NCI-H2107 treated with DMSO at 0.1 percent for 48 hours (cell line): ENCODE measurements around the gene GALNT11.
"Not testable (repeated sequence)": the region's sequence is repeated elsewhere in the genome, so short reads cannot be mapped to it uniquely, and the experiment has no call there.

Source experiments
- DNase-seq: peaks from one replicate; lab custom pipeline; 2025; ENCODE audit not compliant: unreplicated experiment; lab: John Stamatoyannopoulos, UW

The GALNT11 gene

DNA sequence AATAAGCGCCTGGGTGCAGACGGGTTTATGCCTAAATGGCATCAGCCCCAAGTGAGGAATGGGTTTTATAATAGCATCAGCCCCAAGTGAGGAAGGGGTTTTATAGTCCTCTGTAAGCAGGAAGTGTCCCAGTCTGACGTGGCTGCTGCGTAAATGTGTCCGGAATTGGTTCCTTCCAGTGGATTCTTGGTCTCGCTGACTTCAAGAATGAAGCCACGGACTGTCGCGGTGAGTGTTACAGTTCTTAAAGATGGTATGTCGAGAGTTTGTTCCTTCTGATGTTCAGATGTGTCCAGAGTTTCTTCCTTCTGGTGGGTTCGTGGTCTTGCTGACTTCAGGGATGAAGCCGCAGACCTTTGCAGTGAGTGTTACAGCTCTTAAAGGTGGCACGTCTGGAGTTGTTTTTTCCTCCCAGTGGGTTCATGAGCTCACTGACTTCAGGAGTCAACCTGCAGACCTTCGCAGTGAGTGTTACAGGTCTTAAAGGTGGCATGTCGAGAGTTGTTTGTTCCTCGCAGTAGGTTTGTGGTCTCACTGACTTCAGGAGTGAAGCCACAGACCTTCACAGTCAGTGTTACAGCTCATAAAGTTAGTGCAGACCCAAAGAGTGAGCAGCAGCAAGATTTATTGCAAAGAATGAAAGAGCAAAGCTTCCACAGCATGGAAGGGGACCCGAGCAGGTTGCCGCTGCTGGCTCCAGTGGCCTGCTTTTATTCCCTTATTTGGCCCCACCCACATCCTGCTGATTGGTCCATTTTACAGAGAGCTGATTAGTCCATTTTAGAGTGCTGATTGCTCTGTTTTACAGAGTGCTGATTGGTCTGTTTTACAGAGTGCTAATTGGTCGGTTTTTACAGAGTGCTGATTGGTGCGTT is 2.3 kb downstream of the GALNT11 start:
- DNase-seq: not testable (repeated sequence)

- not testable (repeated sequence) for DNase-seq
These were observed 4.6 kb downstream of the GALNT11 start for GRCh38 chr7:152030059-152030458.

DNA sequence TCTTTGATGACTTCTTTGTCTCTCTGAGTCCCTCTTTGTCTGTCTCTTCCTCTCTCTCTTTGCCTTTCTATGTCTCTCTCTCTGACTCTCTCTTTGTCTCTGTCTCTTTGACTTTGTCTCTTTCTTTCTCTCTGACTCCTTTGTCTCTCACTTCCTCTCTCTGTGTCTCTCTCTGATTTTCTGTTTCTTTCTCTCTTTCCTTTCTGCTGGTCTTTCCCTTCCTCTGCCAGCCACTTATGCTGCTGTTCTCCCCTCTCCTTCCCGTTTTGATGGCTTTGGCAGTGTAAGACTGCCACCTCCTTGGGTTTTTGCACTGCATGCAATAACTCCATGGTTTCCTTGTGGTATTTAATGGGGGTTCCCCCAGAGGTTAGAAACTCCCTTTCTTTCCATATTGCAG is 5.2 kb downstream of the GALNT11 start:
- not testable (repeated sequence) for DNase-seq

GRCh38 chr7:152035817-152036216 is 10.3 kb downstream of the GALNT11 start:
- no peak for DNase-seq

GRCh38 chr7:152038410-152038809 is 12.9 kb downstream of the GALNT11 start:
- DNase-seq: not testable (repeated sequence)

GRCh38 chr7:152043086-152043485 is 17.6 kb downstream of the GALNT11 start:
- DNase-seq: not testable (repeated sequence)

DNA sequence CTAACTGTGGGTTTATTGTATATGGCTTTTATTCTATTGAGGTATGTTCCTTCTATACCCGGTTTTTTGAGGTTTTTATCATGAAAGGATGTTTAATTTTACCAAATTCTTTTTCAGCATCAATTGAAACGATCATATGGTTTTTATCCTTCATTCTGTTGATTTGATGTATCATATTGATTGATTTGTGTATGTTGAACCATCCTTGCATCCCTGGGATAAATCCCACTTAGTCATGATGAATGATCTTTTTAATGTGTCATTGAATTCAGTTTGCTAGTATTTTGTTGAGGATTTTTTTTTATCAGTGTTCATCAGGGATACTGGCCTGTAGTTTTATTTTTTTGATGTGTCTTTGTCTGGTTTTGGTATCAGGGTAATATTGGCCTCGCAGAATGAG is 19.4 kb downstream of the GALNT11 start:
- DNase-seq: not testable (repeated sequence)

GRCh38 chr7:152046531-152046930 is 21.1 kb downstream of the GALNT11 start:
- no peak for DNase-seq

DNA sequence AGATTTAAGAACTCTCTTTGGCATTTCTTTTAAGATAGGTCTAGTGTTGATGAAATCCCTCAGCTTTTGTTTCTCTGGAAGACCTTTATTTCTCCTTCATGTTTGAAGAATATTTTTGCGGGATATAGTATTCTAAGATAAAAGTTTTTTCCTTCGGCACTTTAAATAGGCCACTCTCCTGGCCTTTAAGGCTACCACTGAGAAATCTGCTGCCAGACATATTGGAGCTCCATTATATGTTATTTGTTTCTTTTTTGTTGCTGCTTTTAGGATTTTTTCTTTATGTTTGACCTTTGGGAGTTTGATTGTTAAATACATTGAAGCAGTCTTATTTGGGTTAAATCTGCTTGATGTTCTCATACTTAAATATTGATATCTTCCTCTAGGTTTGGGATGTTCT is 22.6 kb downstream of the GALNT11 start:
- DNase-seq: no peak

DNA sequence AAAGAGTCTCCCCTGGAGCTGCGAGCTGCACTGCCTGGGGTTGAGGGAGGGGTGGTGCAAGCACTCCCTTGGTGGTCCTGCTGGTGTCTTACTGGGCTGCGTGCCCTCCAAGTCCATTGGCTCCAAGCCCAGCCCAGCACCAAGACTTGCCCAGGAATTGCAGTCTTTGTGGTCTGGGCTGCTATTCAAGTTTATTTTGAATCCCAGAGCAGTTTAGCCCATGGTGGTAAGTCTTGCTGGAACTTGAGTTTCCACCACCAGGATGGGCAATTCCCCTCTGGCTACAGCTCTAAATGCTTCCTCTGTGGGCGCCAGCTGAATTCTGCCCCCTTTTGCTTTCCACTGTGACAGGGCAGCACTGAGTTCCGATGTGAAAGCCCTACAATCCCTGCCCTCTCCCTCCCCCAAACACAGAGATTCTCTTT is 25.1 kb downstream of the GALNT11 start:
- DNase-seq: no peak

DNA sequence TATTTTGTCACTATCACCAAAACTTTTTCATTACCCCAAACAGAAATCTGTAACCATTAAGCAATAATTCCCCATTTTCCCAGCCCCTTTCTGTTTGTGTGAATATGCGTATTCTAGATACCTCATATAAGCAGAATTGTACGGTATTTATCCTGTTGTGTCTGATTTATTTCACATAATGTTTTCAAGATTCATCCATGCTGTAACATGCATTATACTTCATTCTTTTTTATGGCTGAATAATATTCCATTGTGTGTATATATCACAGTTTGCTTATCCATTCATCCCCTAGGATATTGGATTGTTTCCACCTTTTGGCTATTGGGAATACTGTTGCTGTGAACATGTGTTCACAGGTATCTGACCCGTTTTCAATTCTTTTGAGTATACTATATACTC is 26.5 kb downstream of the GALNT11 start:
- no peak for DNase-seq

GRCh38 chr7:152052771-152053170 is 27.3 kb downstream of the GALNT11 start:
- no peak for DNase-seq

DNA sequence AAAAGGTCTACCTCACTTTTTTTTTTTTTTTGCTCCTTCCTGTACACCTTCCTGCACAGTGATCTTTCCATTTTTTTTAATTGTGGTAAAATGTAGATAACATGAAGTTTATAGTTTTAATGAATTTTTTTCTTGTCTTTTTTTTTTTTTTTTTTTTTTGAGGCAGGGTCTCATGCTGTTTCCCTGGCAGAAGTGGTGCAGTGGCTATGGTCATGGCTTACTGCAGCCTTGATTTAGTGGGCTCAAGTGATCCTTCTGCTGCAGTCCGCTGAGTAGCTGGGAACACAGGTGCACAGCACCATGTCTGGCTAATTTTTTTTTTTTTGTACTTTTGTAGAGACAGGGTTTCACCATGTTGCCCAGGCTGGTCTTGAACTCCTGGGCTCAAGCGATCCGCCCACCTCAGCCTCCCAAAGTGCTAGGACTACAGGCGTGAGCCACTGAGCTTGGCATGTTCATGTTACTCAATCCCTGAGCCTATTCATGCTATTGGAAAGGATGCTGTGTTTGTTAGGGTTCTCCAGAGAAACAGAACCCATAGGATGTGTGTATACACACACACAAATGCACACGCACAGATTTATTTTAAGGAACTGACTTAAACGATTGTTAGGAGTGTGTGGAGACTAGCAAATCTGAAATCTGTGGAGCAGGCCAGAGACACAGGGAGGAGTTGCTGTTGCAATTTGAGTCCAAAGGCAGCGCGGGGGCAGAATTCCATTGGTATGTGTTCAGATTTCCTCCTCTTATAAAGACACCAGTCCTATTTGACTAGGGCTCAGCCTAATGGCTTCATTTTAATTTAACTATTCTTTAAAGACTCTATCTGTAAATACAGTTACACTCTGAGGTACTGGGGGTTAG is 29.1 kb downstream of the GALNT11 start:
- no peak for DNase-seq

GRCh38 chr7:152056621-152057274 is 31.3 kb downstream of the GALNT11 start:
- DNase-seq: no peak

DNA sequence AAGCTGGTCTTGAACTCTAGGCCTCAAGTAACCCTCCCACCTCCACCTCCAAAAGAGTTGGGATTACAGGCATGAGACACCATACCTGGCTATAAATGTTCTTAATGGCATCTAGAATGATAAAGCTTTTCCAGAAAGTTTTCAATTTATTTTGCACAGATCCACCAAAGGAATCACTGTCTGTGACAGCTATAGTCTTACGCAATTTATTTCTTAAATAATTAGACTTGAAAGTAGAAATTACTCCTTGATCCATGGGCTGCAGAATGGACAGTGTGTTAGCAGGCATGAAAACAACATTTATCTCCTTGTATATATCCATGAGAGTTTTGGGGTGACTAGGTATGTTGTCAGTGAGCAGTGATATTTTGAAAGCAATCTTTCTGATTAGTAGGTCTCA is 33.8 kb downstream of the GALNT11 start:
- no peak for DNase-seq

DNA sequence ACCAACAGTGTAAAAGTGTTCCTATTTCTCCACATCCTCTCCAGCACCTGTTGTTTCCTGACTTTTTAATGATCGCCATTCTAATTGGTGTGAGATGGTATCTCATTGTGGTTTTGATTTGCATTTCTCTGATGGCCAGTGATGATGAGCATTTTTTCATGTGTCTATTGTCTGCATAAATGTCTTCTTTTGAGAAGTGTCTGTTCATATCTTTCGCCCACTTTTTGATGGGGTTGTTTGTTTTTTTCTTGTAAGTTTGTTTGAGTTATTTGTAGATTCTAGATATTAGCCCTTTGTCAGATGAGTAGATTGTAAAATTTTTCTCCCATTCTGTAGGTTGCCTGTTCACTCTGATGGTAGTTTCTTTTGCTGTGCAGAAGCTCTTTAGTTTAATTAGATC is 35.6 kb downstream of the GALNT11 start:
- DNase-seq: not testable (repeated sequence)

- DNase-seq: not testable (repeated sequence)
These were observed 37.7 kb downstream of the GALNT11 start for GRCh38 chr7:152063192-152063591.

GRCh38 chr7:152063821-152064220 is 38.3 kb downstream of the GALNT11 start:
- not testable (repeated sequence) for DNase-seq

- not testable (repeated sequence) for DNase-seq
These were observed 40.4 kb downstream of the GALNT11 start for GRCh38 chr7:152065800-152066344.

DNA sequence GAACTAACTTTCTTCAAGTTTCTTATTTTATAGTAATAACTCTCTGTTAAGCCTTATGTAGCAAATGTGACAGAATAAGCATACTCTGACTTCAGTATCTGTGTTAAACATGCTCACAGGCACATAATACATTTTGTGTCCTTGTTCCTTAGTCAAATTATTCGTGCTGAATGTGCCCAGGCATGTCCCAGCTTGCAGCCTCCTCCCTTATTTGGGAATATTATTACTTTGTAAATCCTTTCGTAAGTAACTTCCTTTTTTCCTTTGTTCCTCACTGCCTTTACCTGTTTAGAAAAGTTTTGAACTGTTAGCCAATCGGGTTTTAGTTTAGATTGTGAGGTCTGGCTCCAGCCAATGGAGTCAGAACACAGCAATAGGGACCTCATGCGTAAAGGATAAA is 46.9 kb downstream of the GALNT11 start:
- DNase-seq: no peak

DNA sequence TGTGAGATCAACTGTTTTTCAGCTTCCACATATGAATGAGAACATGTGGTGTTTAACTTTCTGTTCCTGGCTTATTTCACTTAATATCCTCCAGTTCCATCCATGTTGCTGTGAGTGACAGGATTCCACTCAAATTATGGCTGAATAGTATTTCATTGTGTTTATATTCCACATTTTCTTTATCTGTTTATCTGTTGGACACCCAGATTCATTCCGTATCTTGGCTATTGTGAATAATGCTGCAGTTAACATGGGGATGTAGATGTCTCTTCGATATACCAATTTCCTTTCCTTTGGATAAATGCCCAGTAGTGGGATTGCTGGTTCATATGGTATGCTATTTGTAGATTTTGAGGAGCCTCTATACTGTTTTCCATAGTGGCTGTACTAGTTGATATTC is 47.9 kb downstream of the GALNT11 start:
- DNase-seq: no peak
